ENCODE results near the gene ARHGEF2. TPM values are rescaled to one million over a fixed set of nuclear protein-coding genes. Genes with fewer than 3 reads are reported as not detected.

The ARHGEF2 gene
- polyA plus RNA-seq, 1 of the 3 experiments (the other 2 are of a cell fraction), result 50.8 TPM

DNA sequence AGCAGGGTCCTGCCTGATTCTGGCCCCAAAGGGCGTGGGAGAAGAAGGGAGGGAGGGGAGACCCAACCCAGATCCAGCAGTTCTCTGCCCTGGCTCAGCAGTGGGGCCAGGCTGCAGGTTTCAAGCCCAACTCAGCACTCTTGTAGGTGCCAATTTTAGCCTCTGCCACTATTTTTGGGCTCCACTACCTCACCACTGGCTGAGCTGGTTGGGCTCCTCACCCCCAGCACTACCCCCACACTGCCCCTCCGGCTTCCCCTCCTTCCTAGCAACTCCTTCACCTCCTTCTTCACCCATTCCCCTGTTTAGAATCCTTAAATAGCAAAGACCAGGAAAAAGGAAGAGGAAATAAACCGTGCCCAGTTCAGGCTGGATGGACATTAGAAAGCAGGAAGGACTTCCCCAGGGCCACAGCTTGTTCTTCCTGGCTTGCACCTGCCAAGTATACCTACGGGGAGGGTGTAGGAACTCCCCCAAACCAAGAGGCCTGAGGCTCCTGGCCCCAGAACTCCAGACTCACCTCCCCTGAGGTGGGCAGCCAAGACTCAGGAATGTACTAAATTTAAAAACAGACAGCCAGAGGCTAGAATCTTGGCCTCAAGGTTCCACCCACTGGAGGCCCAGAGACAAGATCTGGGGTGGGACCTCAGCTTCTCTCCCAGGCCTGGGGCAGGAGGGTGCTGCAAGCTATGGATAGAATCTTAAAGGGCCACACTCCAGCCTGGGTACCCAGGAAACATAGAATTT lies 1.4 kb upstream of the ARHGEF2 start:
- Histone ChIP-seq H3K9me3 (no peaks in the 10 kb centered on the region), H3K4me2 (peak overlapping the region; percentile 88), H3K79me2 (ENCODE audit: insufficient read depth) (peaks cover 78% of the 10 kb centered on the region), H4K20me1 (ENCODE audit: insufficient read depth) (peaks cover 22% of the 10 kb centered on the region), H3F3A (replicated peaks; ENCODE audit: insufficient read depth) (peaks cover 25% of the 10 kb centered on the region), H3K4me3 (ENCODE audit: low read depth in 2 of 2, low read length in 1 of 2) (peak overlapping the region; percentile 88 to 91; a peak in 2 of 4 replicates), H3K27ac (ENCODE audit: low read depth in 2 of 2, low read length in 1 of 2) (peak overlapping the region in 1 of 2 experiments; percentile 93; a peak in 3 of 4 replicates), H3K9ac (peak overlapping the region; percentile 96), H3K9me2 (no peaks in the 10 kb centered on the region), H3K4me1 (ENCODE audit: control insufficient read depth in 1 of 2, insufficient read depth in 2 of 2, low read depth in 1 of 2, low read length in 1 of 2) (peaks cover 37 to 58% of the 10 kb centered on the region in 2 experiments), H3K27me3 (ENCODE audit: insufficient read depth) (no peaks in the 10 kb centered on the region), H2AFZ (ENCODE audit: low read depth) (no peak overlapping the region), H3K36me3 (replicated peaks in 1 of 2; ENCODE audit: control insufficient read depth in 1 of 2, insufficient read depth in 2 of 2, low read length in 1 of 2) (no peaks in the 10 kb centered on the region)
- TF ChIP-seq RXRA (IDR thresholded peaks at IDR 0.05; ENCODE audit: borderline replicate concordance, low read depth) (no peak), EZH2phosphoT487 (IDR thresholded peaks at IDR 0.05; ENCODE audit: borderline replicate concordance, low read depth) (no peak), RFX5 (IDR thresholded peaks at IDR 0.05; ENCODE audit: low read length) (no peak), TEAD4 (IDR thresholded peaks at IDR 0.05; ENCODE audit: borderline replicate concordance, insufficient read depth) (no peak), JUND (IDR thresholded peaks at IDR 0.05) (no peak), MEF2A (IDR thresholded peaks at IDR 0.05; ENCODE audit: borderline replicate concordance, low read depth) (no peak), TAF1 (IDR thresholded peaks at IDR 0.05; ENCODE audit: borderline replicate concordance, low read depth, low read length) (no peak), PBX3 (IDR thresholded peaks at IDR 0.05) (no peak), USF2 (IDR thresholded peaks at IDR 0.05; ENCODE audit: borderline replicate concordance, low read depth, low read length) (no peak), ELF1 (IDR thresholded peaks at IDR 0.05) (no peak)
- TF ChIP-seq, protein P1, sequence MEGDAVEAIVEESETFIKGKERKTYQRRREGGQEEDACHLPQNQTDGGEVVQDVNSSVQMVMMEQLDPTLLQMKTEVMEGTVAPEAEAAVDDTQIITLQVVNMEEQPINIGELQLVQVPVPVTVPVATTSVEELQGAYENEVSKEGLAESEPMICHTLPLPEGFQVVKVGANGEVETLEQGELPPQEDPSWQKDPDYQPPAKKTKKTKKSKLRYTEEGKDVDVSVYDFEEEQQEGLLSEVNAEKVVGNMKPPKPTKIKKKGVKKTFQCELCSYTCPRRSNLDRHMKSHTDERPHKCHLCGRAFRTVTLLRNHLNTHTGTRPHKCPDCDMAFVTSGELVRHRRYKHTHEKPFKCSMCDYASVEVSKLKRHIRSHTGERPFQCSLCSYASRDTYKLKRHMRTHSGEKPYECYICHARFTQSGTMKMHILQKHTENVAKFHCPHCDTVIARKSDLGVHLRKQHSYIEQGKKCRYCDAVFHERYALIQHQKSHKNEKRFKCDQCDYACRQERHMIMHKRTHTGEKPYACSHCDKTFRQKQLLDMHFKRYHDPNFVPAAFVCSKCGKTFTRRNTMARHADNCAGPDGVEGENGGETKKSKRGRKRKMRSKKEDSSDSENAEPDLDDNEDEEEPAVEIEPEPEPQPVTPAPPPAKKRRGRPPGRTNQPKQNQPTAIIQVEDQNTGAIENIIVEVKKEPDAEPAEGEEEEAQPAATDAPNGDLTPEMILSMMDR (IDR thresholded peaks at IDR 0.05), result no peak
- TF ChIP-seq, protein P2, sequence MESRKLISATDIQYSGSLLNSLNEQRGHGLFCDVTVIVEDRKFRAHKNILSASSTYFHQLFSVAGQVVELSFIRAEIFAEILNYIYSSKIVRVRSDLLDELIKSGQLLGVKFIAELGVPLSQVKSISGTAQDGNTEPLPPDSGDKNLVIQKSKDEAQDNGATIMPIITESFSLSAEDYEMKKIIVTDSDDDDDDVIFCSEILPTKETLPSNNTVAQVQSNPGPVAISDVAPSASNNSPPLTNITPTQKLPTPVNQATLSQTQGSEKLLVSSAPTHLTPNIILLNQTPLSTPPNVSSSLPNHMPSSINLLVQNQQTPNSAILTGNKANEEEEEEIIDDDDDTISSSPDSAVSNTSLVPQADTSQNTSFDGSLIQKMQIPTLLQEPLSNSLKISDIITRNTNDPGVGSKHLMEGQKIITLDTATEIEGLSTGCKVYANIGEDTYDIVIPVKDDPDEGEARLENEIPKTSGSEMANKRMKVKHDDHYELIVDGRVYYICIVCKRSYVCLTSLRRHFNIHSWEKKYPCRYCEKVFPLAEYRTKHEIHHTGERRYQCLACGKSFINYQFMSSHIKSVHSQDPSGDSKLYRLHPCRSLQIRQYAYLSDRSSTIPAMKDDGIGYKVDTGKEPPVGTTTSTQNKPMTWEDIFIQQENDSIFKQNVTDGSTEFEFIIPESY (IDR thresholded peaks at IDR 0.05; ENCODE audit: borderline replicate concordance, low read depth), result no peak
- TF ChIP-seq, protein P3, sequence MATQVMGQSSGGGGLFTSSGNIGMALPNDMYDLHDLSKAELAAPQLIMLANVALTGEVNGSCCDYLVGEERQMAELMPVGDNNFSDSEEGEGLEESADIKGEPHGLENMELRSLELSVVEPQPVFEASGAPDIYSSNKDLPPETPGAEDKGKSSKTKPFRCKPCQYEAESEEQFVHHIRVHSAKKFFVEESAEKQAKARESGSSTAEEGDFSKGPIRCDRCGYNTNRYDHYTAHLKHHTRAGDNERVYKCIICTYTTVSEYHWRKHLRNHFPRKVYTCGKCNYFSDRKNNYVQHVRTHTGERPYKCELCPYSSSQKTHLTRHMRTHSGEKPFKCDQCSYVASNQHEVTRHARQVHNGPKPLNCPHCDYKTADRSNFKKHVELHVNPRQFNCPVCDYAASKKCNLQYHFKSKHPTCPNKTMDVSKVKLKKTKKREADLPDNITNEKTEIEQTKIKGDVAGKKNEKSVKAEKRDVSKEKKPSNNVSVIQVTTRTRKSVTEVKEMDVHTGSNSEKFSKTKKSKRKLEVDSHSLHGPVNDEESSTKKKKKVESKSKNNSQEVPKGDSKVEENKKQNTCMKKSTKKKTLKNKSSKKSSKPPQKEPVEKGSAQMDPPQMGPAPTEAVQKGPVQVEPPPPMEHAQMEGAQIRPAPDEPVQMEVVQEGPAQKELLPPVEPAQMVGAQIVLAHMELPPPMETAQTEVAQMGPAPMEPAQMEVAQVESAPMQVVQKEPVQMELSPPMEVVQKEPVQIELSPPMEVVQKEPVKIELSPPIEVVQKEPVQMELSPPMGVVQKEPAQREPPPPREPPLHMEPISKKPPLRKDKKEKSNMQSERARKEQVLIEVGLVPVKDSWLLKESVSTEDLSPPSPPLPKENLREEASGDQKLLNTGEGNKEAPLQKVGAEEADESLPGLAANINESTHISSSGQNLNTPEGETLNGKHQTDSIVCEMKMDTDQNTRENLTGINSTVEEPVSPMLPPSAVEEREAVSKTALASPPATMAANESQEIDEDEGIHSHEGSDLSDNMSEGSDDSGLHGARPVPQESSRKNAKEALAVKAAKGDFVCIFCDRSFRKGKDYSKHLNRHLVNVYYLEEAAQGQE (IDR thresholded peaks at IDR 0.05; ENCODE audit: low read depth, low read length), result no peak
- ChIA-PET POLR2A (no interaction called here), CTCF (interaction anchor here (1.4 to 6.5 kb wide), 6 partner anchors 10 to 114 kb away, joined by 3 to 44 read pairs (median 7); no protein-coding TSS in a partner anchor)
- no peak for DNase-seq
- 86% methylated on average over 3 of the region's 4 CpGs for WGBS (ENCODE audit: low lambda C conversion rate)

All from SK-N-SH (cell line).